GM18502 (cell line): ENCODE data around the gene TEX19.
"Not testable (repeated sequence)": the region's sequence is repeated elsewhere in the genome, so short reads cannot be mapped to it uniquely, and the experiment has no call there.

Experiments used
- ATAC-seq: cut with Tn5 transposase; IDR thresholded peaks from one replicate; pipeline ENCODE4 v1.9.1; 2021; ENCODE audit warnings: mild to moderate bottlenecking; ENCODE audit not compliant: unreplicated experiment, poor library complexity

The TEX19 gene

DNA sequence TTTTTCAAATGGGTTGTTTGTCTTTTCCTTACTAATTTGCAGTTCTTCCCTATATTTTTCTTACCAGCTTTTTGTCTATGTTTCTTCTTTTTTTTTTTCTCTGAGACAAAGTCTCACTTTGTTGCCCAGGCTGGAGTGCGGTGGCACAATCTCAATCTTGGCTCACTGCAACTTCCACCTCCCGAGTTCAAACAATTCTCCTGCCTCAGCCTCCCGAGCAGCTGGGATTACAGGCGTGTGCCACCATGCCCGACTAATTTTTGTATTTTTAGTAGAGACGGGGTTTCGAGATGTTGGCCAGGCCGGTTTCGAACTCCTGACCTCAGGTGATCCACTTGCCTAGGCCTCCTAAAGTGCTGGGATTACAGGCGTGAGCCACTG is 14.0 kb downstream of the TEX19 start:
- ATAC-seq, result not testable (repeated sequence)

GRCh38 chr17:82373731-82374625 is 14.9 kb downstream of the TEX19 start:
- ATAC-seq, result no peak

DNA sequence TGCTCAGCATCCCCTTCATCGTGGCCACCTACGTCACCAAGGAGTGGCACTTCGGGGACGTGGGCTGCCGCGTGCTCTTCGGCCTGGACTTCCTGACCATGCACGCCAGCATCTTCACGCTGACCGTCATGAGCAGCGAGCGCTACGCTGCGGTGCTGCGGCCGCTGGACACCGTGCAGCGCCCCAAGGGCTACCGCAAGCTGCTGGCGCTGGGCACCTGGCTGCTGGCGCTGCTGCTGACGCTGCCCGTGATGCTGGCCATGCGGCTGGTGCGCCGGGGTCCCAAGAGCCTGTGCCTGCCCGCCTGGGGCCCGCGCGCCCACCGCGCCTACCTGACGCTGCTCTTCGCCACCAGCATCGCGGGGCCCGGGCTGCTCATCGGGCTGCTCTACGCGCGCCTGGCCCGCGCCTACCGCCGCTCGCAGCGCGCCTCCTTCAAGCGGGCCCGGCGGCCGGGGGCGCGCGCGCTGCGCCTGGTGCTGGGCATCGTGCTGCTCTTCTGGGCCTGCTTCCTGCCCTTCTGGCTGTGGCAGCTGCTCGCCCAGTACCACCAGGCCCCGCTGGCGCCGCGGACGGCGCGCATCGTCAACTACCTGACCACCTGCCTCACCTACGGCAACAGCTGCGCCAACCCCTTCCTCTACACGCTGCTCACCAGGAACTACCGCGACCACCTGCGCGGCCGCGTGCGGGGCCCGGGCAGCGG is 15.7 kb downstream of the TEX19 start:
- no peak for ATAC-seq

- no peak for ATAC-seq
Measured at GRCh38 chr17:82375359-82376041, 16.5 kb downstream of the TEX19 start.

DNA sequence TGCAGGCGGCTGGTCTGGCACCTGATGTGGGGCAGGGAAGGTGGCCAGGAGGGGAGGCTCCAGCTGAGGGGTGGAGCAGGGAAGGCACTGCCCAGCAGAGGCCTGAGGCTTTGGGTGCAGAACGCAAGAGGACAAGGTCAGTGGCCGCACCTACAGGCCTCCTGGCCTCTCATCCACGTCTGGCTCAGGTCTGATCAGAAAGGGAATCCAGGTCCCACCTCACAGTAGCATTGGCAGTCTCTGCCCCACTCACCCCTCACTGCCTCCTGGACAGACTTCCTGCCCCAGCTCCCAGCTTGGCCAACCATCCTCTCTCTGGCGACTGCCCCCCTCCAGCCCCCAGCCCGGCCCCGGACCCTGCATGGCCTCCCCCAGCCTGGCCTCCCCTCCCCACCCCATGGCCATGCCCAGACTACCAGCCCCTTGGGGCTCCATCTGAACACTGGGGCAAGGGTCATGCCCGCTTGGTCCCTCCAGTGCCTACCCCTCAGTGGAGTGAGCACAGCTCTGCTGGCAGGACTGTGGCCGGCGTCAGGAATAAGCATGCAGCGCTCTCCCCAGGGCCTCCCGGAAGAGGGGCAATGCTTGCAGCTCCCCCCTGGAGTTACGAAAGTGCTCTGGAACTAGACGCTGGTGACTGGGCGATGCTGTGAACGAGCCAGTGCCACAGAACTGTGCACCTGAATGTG is 17.1 kb downstream of the TEX19 start:
- no peak for ATAC-seq

- ATAC-seq, result not testable (repeated sequence)
Measured at GRCh38 chr17:82377294-82377693, 18.2 kb downstream of the TEX19 start.

GRCh38 chr17:82377924-82378740 is 19.1 kb downstream of the TEX19 start:
- ATAC-seq, result no peak

DNA sequence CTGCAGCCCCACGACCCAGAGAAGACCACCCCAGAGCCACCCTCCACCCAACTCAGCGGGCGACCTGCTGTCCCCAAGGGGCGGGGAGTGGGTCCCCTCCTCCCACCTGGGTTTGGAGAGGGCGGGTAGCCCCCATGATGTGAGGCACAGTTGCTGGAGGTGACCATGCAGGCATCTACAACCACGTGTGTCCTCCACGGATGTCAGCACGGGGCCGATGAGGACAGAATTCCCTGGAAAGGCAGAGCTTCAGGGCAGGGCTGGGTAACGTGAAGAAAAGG is 19.6 kb downstream of the TEX19 start:
- ATAC-seq, result no peak

DNA sequence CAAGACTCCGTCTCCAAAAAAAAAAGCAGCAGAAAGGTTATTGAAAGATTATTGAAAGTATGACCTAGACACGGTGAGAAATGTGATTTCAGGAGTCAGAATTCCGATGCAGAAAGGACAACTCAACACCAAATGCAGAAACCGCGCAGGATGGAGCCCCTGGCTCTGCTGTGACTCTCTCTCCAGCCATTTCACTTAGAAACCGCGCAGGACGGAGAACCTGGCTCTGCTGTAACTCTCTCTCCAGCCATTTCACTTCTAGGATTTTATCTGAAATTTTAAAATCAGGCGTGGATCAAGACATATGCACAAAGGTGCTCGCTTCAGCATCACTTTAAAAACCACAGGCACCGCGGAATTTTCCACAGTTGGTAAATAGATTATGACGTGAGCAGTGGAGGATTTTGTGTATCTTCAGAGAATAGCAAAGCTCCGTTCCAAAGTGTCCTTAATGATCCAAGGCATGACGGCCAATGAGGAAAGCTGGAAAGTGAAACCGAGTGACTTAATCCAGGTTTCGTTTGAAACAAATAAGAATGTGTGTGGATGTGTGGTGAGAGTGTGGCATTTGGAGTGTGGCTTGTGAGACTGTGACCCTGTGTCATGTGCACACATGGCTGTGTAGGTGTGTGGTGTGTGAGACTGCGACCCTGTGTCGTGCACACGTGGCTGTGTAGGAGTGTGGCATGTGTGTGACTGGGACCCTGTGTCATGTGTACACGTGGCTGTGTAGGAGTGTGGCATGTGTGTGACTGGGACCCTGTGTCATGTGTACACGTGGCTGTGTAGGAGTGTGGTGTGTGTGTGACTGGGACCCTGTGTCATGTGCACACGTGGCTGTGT is 22.0 kb downstream of the TEX19 start:
- no peak for ATAC-seq

GRCh38 chr17:82381703-82382009 is 22.6 kb downstream of the TEX19 start:
- ATAC-seq, result not testable (repeated sequence)

DNA sequence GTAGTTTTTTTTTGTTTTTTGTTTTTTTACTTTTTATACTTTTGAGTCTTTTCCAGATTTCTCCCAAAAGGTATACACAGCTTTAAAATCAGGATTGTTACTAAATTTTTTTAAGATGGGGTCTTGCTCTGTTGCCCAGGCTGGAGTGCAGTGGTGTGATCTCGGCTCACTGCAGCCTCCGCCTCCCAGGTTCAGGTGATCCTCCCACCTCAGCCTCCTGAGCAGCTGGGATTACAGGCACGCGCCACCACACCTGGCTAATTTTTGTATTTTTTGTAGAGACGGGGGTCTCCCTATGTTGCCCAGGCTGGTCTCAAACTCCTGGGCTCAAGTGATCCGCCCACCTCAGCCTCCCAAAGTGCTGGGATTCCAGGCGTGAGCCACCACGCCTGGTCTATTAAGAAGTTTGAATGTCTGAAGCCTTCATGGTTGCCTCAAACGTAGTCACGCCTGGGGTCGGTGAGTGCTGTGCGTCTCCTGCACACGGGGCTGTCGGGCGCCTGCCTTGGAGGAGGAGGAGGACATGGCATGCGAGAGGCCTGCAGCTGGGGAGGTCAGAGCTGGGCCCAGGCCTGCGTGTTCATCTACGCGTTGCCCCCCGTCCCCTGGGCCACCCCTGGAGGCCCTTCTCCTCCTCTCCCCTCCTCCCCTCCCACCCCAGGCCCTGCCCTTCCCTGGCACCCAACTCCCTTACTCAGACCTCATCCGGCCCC is 23.3 kb downstream of the TEX19 start:
- ATAC-seq, result not testable (repeated sequence)

DNA sequence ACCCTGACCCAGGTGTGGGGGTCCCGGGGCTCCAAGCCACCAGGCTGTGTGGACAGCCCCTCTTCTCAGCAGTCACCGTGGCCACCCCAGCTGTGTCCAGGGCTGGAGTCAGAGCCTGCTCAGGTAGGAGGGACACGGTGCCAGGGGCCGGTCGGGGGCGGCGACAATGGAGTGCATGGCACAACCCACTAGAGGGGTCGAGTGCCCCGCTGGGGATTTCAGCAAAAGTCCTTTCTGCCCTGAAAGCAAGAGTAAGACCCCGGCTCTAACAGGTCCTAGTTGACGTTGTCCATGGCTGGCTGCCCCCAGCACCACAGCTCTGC is 23.8 kb downstream of the TEX19 start:
- ATAC-seq, result no peak

- ATAC-seq, result no peak
Measured at GRCh38 chr17:82383411-82383810, 24.4 kb downstream of the TEX19 start.

DNA sequence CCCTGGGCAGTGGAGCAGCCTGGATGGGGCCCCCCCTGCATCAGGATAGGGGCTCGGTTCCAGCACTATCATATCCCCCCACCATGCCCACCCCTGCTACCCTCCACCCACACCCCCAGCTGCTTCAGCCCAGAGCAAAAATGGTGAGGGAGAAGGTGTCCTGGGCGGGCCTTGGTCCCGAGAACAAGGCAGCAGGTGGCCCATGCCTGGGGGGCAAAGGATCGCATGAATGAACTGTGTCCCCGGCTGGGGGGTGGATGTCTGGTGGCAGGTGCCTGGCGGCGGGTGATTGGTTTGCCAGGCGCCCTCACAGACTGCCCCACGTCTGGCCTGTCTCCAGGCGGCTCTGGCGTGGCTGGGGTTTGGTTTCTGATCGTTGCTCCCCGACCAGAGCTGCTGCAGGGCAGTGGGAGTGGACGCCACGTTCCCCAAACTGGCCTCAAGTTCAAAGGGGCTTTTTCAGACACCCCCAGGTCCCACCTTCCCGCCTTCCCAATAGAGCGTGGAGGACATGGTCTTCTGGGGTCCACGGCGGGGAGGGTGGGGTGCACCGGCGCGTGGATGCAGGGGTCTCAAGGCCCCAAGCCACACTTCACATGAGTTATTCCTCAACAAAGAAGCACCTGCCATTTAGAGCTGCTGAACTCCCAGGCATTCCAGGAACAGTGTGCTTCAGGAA is 25.1 kb downstream of the TEX19 start:
- no peak for ATAC-seq

DNA sequence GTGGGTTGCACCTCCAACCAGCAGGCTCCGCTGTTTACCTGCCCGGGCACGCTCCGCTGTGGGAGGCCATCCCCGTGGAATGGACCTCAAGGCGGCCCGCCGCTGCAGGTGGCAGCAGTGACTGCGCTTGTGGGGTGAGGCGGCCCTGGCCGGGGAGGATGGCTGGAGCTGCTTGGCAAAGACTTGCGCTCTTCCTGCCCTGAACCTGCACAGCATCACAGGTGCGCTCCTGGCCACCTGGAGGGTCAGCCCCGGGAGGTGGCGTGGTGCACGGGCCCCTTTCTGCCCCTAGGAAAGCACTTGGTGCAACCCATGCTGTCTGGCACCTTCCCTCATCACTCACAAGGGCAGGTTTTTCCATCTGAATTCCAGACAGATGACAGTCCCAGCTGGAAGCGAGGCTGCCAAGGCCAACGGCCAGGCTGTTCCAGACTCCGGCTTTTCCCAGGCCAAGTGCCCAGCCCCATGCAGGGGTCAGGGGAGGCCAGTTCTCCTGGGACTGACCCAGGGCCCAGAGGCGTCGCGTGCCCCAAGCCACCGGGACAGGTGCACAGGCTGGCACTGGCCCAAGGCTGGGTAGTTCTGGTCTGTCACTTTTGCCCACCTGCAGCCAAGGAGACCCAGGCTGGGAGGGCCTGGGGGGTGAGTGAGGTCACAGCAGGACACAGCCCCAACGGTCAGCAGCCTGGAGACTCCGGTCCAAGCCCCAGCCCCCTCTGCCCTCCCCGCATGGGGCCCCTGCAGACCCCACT is 25.9 kb downstream of the TEX19 start:
- ATAC-seq, result no peak

DNA sequence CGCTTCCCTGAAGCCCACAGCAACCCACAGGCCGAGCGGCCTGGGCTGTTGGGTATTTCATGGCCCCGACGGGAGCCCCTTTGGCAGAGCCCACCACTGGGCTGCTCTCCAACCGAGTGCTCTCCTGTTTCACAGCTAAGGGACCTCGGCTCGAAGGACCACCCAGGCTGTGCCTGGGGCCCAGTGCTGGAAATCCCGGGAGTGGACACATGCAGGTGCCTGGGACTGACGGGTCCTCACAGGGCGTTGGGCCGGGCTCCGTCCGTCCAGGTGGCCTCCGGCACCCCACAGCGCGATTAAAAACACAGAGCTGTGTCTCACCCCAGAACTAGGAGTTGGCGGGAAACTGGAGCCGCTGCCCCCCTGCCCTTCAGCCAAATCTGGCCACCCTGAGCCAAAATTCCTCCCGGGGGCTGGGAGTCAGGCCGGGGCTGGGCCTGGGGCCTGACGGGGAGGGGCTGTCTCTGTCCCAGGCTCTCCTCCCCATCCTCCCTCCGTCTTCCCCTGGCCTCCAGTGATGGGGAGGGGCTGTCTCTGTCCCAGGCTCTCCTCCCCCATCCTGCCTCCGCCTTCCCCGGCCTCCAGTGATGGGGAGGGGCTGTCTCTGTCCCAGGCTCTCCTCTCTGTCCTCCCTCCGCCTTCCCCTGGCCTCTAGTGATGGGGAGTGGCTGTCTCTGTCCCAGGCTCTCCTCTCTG is 26.7 kb downstream of the TEX19 start:
- no peak for ATAC-seq

DNA sequence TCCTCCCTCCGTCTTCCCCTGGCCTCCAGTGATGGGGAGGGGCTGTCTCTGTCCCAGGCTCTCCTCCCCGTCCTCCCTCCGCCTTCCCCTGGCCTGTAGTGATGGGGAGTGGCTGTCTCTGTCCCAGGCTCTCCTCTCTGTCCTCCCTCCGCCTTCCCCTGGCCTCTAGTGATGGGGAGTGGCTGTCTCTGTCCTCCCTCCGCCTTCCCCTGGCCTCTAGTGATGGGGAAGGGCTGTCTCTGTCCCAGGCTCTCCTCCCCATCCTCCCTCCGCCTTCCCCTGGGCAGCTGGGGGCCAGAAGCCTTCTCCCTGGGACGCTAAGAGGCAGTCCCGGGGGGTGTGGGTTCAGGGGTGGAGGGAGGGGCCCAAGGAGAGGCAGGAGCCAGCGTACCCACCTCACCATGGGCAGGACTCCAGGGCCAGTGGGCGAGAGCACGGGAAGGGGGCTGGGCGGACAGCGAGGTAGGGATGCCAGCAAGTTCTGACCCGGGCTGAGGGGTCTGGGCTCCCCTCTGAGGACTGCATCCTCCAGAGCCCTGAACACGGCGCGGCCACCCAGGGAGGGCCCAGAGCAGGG is 27.3 kb downstream of the TEX19 start:
- no peak for ATAC-seq
